A673 (cell line): ENCODE results near the gene IRAK3. TPM values are rescaled to one million over a fixed set of nuclear protein-coding genes. Genes with fewer than 3 reads are reported as not detected.

Experiments used
- BruUV-seq: library from RNA; stranded (reverse); fragments of 400-500 nt; replicated peaks from 2 replicates; lab custom pipeline; 2021; lab: Mats Ljungman, UMichigan
- CTCF ChIA-PET: fragments of 300-600 bp; sonication (Branson Sonifier 250); formaldehyde crosslinking; loops from one replicate; lab custom pipeline; 2022; ENCODE audit warnings: antibody characterized with exemption; lab: Charles Lee
- POLR2A ChIA-PET: fragments of 300-600 bp; sonication (Branson Sonifier 250); formaldehyde crosslinking; loops from one replicate; lab custom pipeline; 2022; ENCODE audit warnings: antibody characterized with exemption; ENCODE audit not compliant: low non-redundant PET; lab: Charles Lee
- DNase-seq: peaks from one replicate; pipeline ENCODE4 v3.0.0-alpha.2; 2015; ENCODE audit warnings: low spot score
- H3K27ac ChIP-seq: fragments of 200-600 bp; sonication (generic); 2 replicates; pipeline ENCODE4 v1.5.1; 2016; ENCODE audit warnings: mixed run types, low read depth, mild to moderate bottlenecking, mixed read lengths, antibody characterized with exemption, low read length; ENCODE audit not compliant: poor library complexity, severe bottlenecking
- H3K27me3 ChIP-seq: fragments of 200-600 bp; sonication (generic); replicated peaks from 2 replicates; pipeline ENCODE4 v1.6.1; 2017; ENCODE audit warnings: mixed run types, low read depth, mild to moderate bottlenecking, mixed read lengths, antibody characterized with exemption, low read length; ENCODE audit not compliant: insufficient read depth, poor library complexity
- H3K36me3 ChIP-seq: fragments of 200-600 bp; sonication (generic); 2 replicates; pipeline ENCODE4 v1.6.1; 2016; ENCODE audit warnings: mixed run types, mild to moderate bottlenecking, mixed read lengths, antibody characterized with exemption, low read length; ENCODE audit not compliant: insufficient read depth, poor library complexity, severe bottlenecking
- H3K4me1 ChIP-seq: fragments of 200-600 bp; sonication (generic); 2 replicates; pipeline ENCODE4 v1.6.1; 2017; ENCODE audit warnings: mixed run types, mild to moderate bottlenecking, mixed read lengths, antibody characterized with exemption, low read length; ENCODE audit not compliant: insufficient read depth, poor library complexity, severe bottlenecking
- H3K4me3 ChIP-seq: fragments of 200-600 bp; sonication (generic); 2 replicates; pipeline ENCODE4 v1.5.1; 2016; ENCODE audit warnings: low read depth, mixed run types, mild to moderate bottlenecking, mixed read lengths, low read length; ENCODE audit not compliant: poor library complexity, severe bottlenecking
- H3K9me3 ChIP-seq: fragments of 200-600 bp; sonication (generic); 2 replicates; pipeline ENCODE4 v1.6.1; 2016; ENCODE audit warnings: mixed run types, low read depth, mild to moderate bottlenecking, mixed read lengths, antibody characterized with exemption, low read length; ENCODE audit not compliant: poor library complexity, severe bottlenecking
- EZH2 ChIP-seq: fragments of 200-600 bp; sonication (generic); IDR thresholded peaks from 2 replicates; pipeline ENCODE4 v1.6.1; 2017; ENCODE audit warnings: borderline replicate concordance, low read depth, mild to moderate bottlenecking, mixed read lengths, antibody characterized with exemption, low read length; ENCODE audit not compliant: poor library complexity, severe bottlenecking
- intact Hi-C: fragments of 100-400 bp; cut with micrococcal nuclease; formaldehyde crosslinking; loops from one replicate; pipeline ENCODE4 v1.10.0; 2022; ENCODE audit not compliant: unreplicated experiment
- total RNA-seq: library from RNA; stranded (reverse); gene quantifications from 2 replicates; pipeline ENCODE4 v1.2.3, GENCODE V29; 2021
- TF ChIP-seq, protein P1 (sequence below): fragments of 300-800, 200-600 bp; sonication (generic); conservative IDR thresholded peaks from 2 replicates; pipeline ENCODE4 v1.5.1; 2017; ENCODE audit warnings: low read depth, mild to moderate bottlenecking, antibody characterized with exemption, low read length, moderate library complexity, mixed read lengths

The IRAK3 gene
- total RNA-seq, 1 experiment from 2014 or later: 0.19 TPM

DNA sequence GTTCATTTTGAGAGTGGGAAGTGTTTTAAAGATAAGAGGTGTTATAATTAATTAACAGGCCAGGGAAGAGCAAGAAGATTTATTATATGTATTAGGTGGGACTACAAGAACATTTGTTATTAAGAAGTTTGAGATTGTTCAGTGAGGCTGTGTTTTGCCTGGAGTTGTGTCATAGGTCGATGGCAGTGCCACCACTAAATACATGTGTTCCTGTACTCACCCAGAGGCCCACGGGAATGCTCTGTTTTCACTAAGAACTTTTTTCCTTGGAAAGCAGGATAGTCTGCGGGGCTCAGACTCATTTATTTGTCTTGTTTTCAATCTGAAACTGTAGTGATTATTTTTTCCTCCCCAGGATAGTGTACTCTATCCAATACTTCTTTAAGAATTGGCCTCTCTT is 10.1 kb downstream of the IRAK3 start:
- Histone ChIP-seq H3K27ac (no peak overlapping the region), H3K4me1 (no peaks in the 10 kb centered on the region), H3K4me3 (no peak overlapping the region), H3K36me3 (no peaks in the 10 kb centered on the region), H3K27me3 (no peaks in the 10 kb centered on the region), H3K9me3 (no peaks in the 10 kb centered on the region)
- CTCF ChIA-PET: no interaction called here
- DNase-seq: no peak
- POLR2A ChIA-PET: no interaction called here
- BruUV-seq: no TSS peak
- no peak for TF ChIP-seq EZH2
- TF ChIP-seq, protein P1, sequence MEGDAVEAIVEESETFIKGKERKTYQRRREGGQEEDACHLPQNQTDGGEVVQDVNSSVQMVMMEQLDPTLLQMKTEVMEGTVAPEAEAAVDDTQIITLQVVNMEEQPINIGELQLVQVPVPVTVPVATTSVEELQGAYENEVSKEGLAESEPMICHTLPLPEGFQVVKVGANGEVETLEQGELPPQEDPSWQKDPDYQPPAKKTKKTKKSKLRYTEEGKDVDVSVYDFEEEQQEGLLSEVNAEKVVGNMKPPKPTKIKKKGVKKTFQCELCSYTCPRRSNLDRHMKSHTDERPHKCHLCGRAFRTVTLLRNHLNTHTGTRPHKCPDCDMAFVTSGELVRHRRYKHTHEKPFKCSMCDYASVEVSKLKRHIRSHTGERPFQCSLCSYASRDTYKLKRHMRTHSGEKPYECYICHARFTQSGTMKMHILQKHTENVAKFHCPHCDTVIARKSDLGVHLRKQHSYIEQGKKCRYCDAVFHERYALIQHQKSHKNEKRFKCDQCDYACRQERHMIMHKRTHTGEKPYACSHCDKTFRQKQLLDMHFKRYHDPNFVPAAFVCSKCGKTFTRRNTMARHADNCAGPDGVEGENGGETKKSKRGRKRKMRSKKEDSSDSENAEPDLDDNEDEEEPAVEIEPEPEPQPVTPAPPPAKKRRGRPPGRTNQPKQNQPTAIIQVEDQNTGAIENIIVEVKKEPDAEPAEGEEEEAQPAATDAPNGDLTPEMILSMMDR: no peak
- intact Hi-C loops: no loop called here

DNA sequence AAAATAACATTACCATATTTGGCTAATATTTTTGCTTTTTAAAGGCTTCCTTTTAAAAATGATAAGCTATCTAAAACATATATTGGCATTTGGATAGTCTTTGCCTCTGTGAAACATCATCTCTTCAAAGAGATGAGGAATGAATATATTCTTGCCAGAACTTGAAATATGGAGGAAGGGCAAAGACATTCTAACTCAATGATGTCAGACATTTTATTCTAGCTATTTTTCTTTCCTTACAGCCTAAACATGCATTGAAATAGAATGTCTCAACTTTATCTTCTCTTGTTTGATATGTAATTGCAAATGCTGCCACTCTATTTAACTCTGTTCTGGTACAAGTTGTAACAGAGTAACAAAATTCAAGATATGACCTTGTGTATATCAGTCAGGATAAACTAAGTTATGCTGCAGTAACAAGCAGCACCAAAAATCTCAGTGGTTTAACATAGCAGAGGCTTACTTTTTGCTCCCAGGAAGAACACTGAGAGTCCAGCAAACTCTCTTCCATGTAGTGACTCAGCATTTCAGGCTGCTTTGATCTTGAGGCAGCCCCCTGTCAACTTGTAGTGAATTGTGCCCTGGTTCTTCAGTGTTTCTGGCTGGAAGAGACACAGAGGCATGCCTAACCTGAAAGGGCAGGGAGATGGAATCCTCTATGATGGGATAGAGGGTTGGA is 11.0 kb downstream of the IRAK3 start:
- H3K4me1 ChIP-seq: no peaks in the 10 kb centered on the region
- H3K4me3 ChIP-seq: no peak overlapping the region
- intact Hi-C loops: no loop called here
- H3K27me3 ChIP-seq: no peaks in the 10 kb centered on the region
- no peak overlapping the region for H3K27ac ChIP-seq
- ChIA-PET POLR2A (no interaction called here), CTCF (interaction anchor here (0.6 kb wide), 1 partner anchor 30 kb away, joined by 4 read pairs; no protein-coding TSS in a partner anchor)
- no TSS peak for BruUV-seq
- no peaks in the 10 kb centered on the region for H3K9me3 ChIP-seq
- TF ChIP-seq EZH2: no peak
- TF ChIP-seq, protein P1: no peak
- no peaks in the 10 kb centered on the region for H3K36me3 ChIP-seq
- no peak for DNase-seq

GRCh38 chr12:66203820-66204219 is 14.8 kb downstream of the IRAK3 start:
- H3K4me1 ChIP-seq: no peaks in the 10 kb centered on the region
- TF ChIP-seq, protein P1: no peak
- no peak for TF ChIP-seq EZH2
- no peaks in the 10 kb centered on the region for H3K36me3 ChIP-seq
- no peak overlapping the region for H3K27ac ChIP-seq
- intact Hi-C loops: no loop called here
- ChIA-PET POLR2A (no interaction called here), CTCF (no interaction called here)
- no peaks in the 10 kb centered on the region for H3K27me3 ChIP-seq
- DNase-seq: no peak
- no peak overlapping the region for H3K4me3 ChIP-seq
- H3K9me3 ChIP-seq: no peaks in the 10 kb centered on the region
- no TSS peak for BruUV-seq
